Measurements from ENCODE around the gene YDJC. TPM values are rescaled to one million over a fixed set of nuclear protein-coding genes. Genes with fewer than 3 reads are reported as not detected.
A peak's percentile ranks its signal among the peaks of the same experiment; 100 is the strongest.

Gene YDJC
- total and polyA plus RNA-seq, 2 of the 8 experiments (the other 6 are each of a cell fraction or from before 2014, with no cell fraction given) = 36.7 to 45.2 TPM

- H2BK5ac ChIP-seq (ENCODE audit: low read depth, low read length) = no peak overlapping the region
- no peak overlapping the region for H4K5ac ChIP-seq (ENCODE audit: insufficient read length, low read depth, low read length)
- peak overlapping the region; percentile 17 to 79; a peak in 3 of 4 replicates for H3K4me2 ChIP-seq (ENCODE audit: insufficient read depth in 1 of 2, low read depth in 2 of 2, low read length in 2 of 2)
- WGBS, 2 experiments (ENCODE audit: extremely low coverage in 1 of 2, insufficient coverage in 1 of 2, insufficient read length in 1 of 2, insufficient replicate concordance in 2 of 2, low coverage in 1 of 2, low lambda C conversion rate in 2 of 2, missing lambda C conversion rate in 1 of 2) = 92% methylated on average over 22 of the region's 22 CpGs; no CpG with 5 or more reads in 1 of the 2 experiments
- no peak for FAIRE-seq
- no peak for DNase-seq (ENCODE audit: low read depth in 1 of 2, low spot score in 2 of 2)
- H3K27me3 ChIP-seq (replicated peaks in 1 of 4; ENCODE audit: control insufficient read depth in 3 of 4, extremely low read depth in 1 of 4, insufficient read depth in 3 of 4, low read length in 3 of 4) = peaks cover 0 to 7% (median 1%) of the 10 kb centered on the region in 4 experiments; a peak in 3 of 7 replicates
- ChIA-PET CTCF (ENCODE audit: partially characterized antibody) (interaction anchor here (0.7 to 22.2 kb wide), 16 partner anchors 9 to 187 kb away, joined by 3 to 499 read pairs (median 11); partner anchors contain the start of genes CCDC116, PPIL2 and YDJC), POLR2A (ENCODE audit: partially characterized antibody) (interaction anchor here (1.0 to 5.7 kb wide), 4 partner anchors 10 to 72 kb away, joined by 3 to 74 read pairs (median 23); partner anchors contain the start of genes CCDC116, PPIL2 and YDJC)
- no peak overlapping the region for H2AK5ac ChIP-seq (ENCODE audit: low read depth, low read length)
- TF ChIP-seq CTCF (IDR thresholded peaks at IDR 0.05; ENCODE audit: control extremely low read depth in 1 of 3, insufficient read depth in 1 of 3, low read depth in 1 of 3, low read length in 3 of 3) (peak in 2 of 3 experiments; percentile 24 to 38; a peak in 2 of 4 replicates), CHD2 (IDR thresholded peaks at IDR 0.05; ENCODE audit: low read length) (no peak)
- no peak overlapping the region for H3K4ac ChIP-seq (replicated peaks; ENCODE audit: insufficient read length, low read depth, low read length)
- no peak overlapping the region for H4K91ac ChIP-seq (replicated peaks; ENCODE audit: insufficient read length, low read length)
- no peak overlapping the region for H3K56ac ChIP-seq (replicated peaks; ENCODE audit: insufficient read length, low read depth, low read length)
- H3K23me2 ChIP-seq (ENCODE audit: low read depth, low read length) = peaks cover 5% of the 10 kb centered on the region; the same call in 1 of the 2 replicates
- no peak overlapping the region for H3K27ac ChIP-seq (ENCODE audit: low read depth, low read length)
- no peaks in the 10 kb centered on the region for H3K36me3 ChIP-seq (ENCODE audit: control insufficient read depth in 2 of 4, insufficient read depth in 4 of 4, low read length in 3 of 4)
- H2AFZ ChIP-seq (ENCODE audit: low read length) = no peak overlapping the region
- H3K4me3 ChIP-seq (ENCODE audit: extremely low read depth in 1 of 4, insufficient read depth in 2 of 4, low read depth in 3 of 4, low read length in 4 of 4) = peak overlapping the region in 3 of 4 experiments; percentile 13 to 77 (median 27); a peak in 2 of 8 replicates
- no peak overlapping the region for H3K23ac ChIP-seq (ENCODE audit: insufficient read length)
- H3K18ac ChIP-seq (ENCODE audit: extremely low read depth, low read length) = no peak overlapping the region
- H2BK20ac ChIP-seq (ENCODE audit: low read length) = no peak overlapping the region
- H2BK120ac ChIP-seq (replicated peaks; ENCODE audit: low read depth, low read length) = no peak overlapping the region
- no peaks in the 10 kb centered on the region for H3K9me3 ChIP-seq (ENCODE audit: insufficient read depth in 2 of 2, low read depth in 1 of 2, low read length in 1 of 2)
- H3K14ac ChIP-seq (ENCODE audit: insufficient read length) = no peak overlapping the region
- no peak overlapping the region for H3K9ac ChIP-seq (replicated peaks in 1 of 4; ENCODE audit: extremely low read depth in 1 of 4, low read depth in 3 of 4, low read length in 3 of 4)
- H4K8ac ChIP-seq (ENCODE audit: extremely low read depth, insufficient read depth, low read length) = peak overlapping the region; percentile 57
- H4K20me1 ChIP-seq (replicated peaks in 1 of 2; ENCODE audit: control insufficient read depth in 1 of 2, insufficient read depth in 2 of 2, low read length in 2 of 2) = peaks cover 0 to 11% of the 10 kb centered on the region in 2 experiments
- H2BK15ac ChIP-seq (ENCODE audit: low read length) = no peak overlapping the region
- H2BK12ac ChIP-seq (ENCODE audit: low read depth, low read length) = no peak overlapping the region
- H3K4me1 ChIP-seq (replicated peaks in 1 of 4; ENCODE audit: control insufficient read depth in 3 of 4, insufficient read depth in 4 of 4, low read length in 3 of 4) = peaks cover 0 to 5% (median 2%) of the 10 kb centered on the region in 4 experiments; a peak in 4 of 7 replicates
- H3K79me2 ChIP-seq (ENCODE audit: control insufficient read depth in 1 of 2, insufficient read depth in 2 of 2, low read length in 2 of 2) = no peaks in the 10 kb centered on the region
- no peaks in the 10 kb centered on the region for H3K79me1 ChIP-seq (ENCODE audit: low read depth, low read length)
Measured at GRCh38 chr22:21643533-21644357, 13.9 kb upstream of the YDJC start.

All from H1 (cell line).